HEK293 (cell line): ENCODE results near the gene DPM2.
A peak's percentile ranks its signal among the peaks of the same experiment; 100 is the strongest.

Experiments
- CTCF ChIA-PET: fragments of 350-600 bp; formaldehyde crosslinking; extraction: SDS; loops from one replicate; lab custom pipeline; 2021; ENCODE audit warnings: antibody characterized with exemption; lab: Yijun Ruan, JAX
- POLR2A ChIA-PET: fragments of 300-600 bp; formaldehyde crosslinking; extraction: SDS; loops from one replicate; lab custom pipeline; 2020; ENCODE audit warnings: antibody characterized with exemption, inconsistent platforms; lab: Yijun Ruan, JAX
- H3K27ac ChIP-seq: fragments of 200-500 bp; sonication (Bioruptor generic); 2 replicates; pipeline ENCODE4 v1.5.1; 2014; ENCODE audit warnings: low read depth, low read length, control low read depth, inconsistent platforms; ENCODE audit errors: extremely low read depth
- H3K36me3 ChIP-seq, 2 experiments: fragments of 200-500 bp in 1 of 2; sonication (Bioruptor generic) in 1 of 2; 1 replicate in 1 of 2; 2 replicates in 1 of 2; pipeline ENCODE4 v1.5.1; 2014 to 2017; ENCODE audit warnings: inconsistent platforms in 2 of 2, low read length in 2 of 2; ENCODE audit not compliant: control insufficient read depth in 2 of 2, insufficient read depth in 1 of 2
- H3K4me1 ChIP-seq: fragments of 200-500 bp; sonication (Bioruptor generic); 2 replicates; pipeline ENCODE4 v1.5.1; 2014; ENCODE audit warnings: mild to moderate bottlenecking, low read length, inconsistent platforms; ENCODE audit not compliant: control insufficient read depth, insufficient read depth
- H3K4me3 ChIP-seq: 2 replicates; pipeline ENCODE4 v1.5.1; 2011; ENCODE audit warnings: low read depth, mild to moderate bottlenecking, control low read depth, low read length, moderate library complexity
- H3K9me3 ChIP-seq: fragments of 200-500 bp; sonication (Bioruptor generic); 2 replicates; pipeline ENCODE4 v1.5.1; 2014; ENCODE audit warnings: low read depth, low read length, inconsistent platforms; ENCODE audit not compliant: control insufficient read depth, insufficient read depth
- EGR2 ChIP-seq: fragments of 450-650 bp; formaldehyde crosslinking; IDR thresholded peaks from 2 replicates; pipeline ENCODE4 v1.5.1; 2016; ENCODE audit warnings: low read depth, missing biosample characterization, missing genetic modification characterization
- GLIS2 ChIP-seq: fragments of 450-650 bp; formaldehyde crosslinking; IDR thresholded peaks from 2 replicates; pipeline ENCODE4 v1.5.1; 2016; ENCODE audit warnings: missing biosample characterization, missing genetic modification characterization
- KLF1 ChIP-seq: fragments of 450-650 bp; formaldehyde crosslinking; IDR thresholded peaks from 2 replicates; pipeline ENCODE4 v1.5.1; 2016; ENCODE audit warnings: missing biosample characterization, missing genetic modification characterization
- KLF8 ChIP-seq: fragments of 450-650 bp; formaldehyde crosslinking; IDR thresholded peaks from 2 replicates; pipeline ENCODE4 v1.5.1; 2016; ENCODE audit warnings: missing biosample characterization, missing genetic modification characterization
- KLF9 ChIP-seq: fragments of 450-650 bp; formaldehyde crosslinking; IDR thresholded peaks from 2 replicates; pipeline ENCODE4 v1.5.1; 2016; ENCODE audit warnings: missing biosample characterization, missing genetic modification characterization, low read depth
- SP2 ChIP-seq: fragments of 450-650 bp; formaldehyde crosslinking; IDR thresholded peaks from 2 replicates; pipeline ENCODE4 v1.5.1; 2016; ENCODE audit warnings: missing biosample characterization, missing genetic modification characterization
- SP3 ChIP-seq: fragments of 450-650 bp; formaldehyde crosslinking; IDR thresholded peaks from 2 replicates; pipeline ENCODE4 v1.5.1; 2016; ENCODE audit warnings: missing biosample characterization, missing genetic modification characterization
- TRIM28 ChIP-seq: IDR thresholded peaks from 2 replicates; pipeline ENCODE4 v1.6.1; 2011; ENCODE audit warnings: low read length, control low read depth, borderline replicate concordance
- YY2 ChIP-seq: fragments of 450-650 bp; formaldehyde crosslinking; IDR thresholded peaks from 2 replicates; pipeline ENCODE4 v1.5.1; 2016; ENCODE audit warnings: missing biosample characterization, missing genetic modification characterization
- ZBTB17 ChIP-seq: fragments of 450-650 bp; formaldehyde crosslinking; IDR thresholded peaks from 2 replicates; pipeline ENCODE4 v1.5.1; 2016; ENCODE audit warnings: missing biosample characterization, missing genetic modification characterization
- ZEB2 ChIP-seq: fragments of 450-650 bp; formaldehyde crosslinking; IDR thresholded peaks from 2 replicates; pipeline ENCODE4 v1.5.1; 2016; ENCODE audit warnings: missing biosample characterization, missing genetic modification characterization
- ZNF133 ChIP-seq: fragments of 450-650 bp; formaldehyde crosslinking; IDR thresholded peaks from 2 replicates; pipeline ENCODE4 v1.5.1; 2016; ENCODE audit warnings: missing biosample characterization, missing genetic modification characterization
- ZNF157 ChIP-seq: fragments of 450-650 bp; formaldehyde crosslinking; IDR thresholded peaks from 2 replicates; pipeline ENCODE4 v1.5.1; 2016; ENCODE audit warnings: missing biosample characterization, missing genetic modification characterization
- ZNF211 ChIP-seq: fragments of 450-650 bp; formaldehyde crosslinking; IDR thresholded peaks from 2 replicates; pipeline ENCODE4 v1.5.1; 2016; ENCODE audit warnings: low read depth, missing biosample characterization, missing genetic modification characterization
- ZNF280C ChIP-seq: fragments of 450-650 bp; formaldehyde crosslinking; IDR thresholded peaks from 2 replicates; pipeline ENCODE4 v1.5.1; 2016; ENCODE audit warnings: missing biosample characterization, missing genetic modification characterization
- ZNF324 ChIP-seq: fragments of 450-650 bp; formaldehyde crosslinking; IDR thresholded peaks from 2 replicates; pipeline ENCODE4 v1.5.1; 2016; ENCODE audit warnings: missing biosample characterization, missing genetic modification characterization
- ZNF433 ChIP-seq: fragments of 450-650 bp; formaldehyde crosslinking; IDR thresholded peaks from 2 replicates; pipeline ENCODE4 v1.5.1; 2016; ENCODE audit warnings: missing biosample characterization, missing genetic modification characterization, low read depth
- ZNF529 ChIP-seq: fragments of 450-650 bp; formaldehyde crosslinking; IDR thresholded peaks from 2 replicates; pipeline ENCODE4 v1.5.1; 2017; ENCODE audit warnings: missing genetic modification characterization, missing biosample characterization; ENCODE audit not compliant: insufficient replicate concordance
- ZNF549 ChIP-seq: fragments of 450-650 bp; IDR thresholded peaks from 2 replicates; pipeline ENCODE4 v1.5.1; 2018; ENCODE audit warnings: missing biosample characterization, missing genetic modification characterization, mild to moderate bottlenecking, inconsistent platforms, moderate library complexity
- ZNF654 ChIP-seq: fragments of 450-650 bp; formaldehyde crosslinking; IDR thresholded peaks from 2 replicates; pipeline ENCODE4 v1.5.1; 2016; ENCODE audit warnings: low read depth, missing biosample characterization, missing genetic modification characterization
- ZNF701 ChIP-seq: fragments of 450-650 bp; formaldehyde crosslinking; IDR thresholded peaks from 2 replicates; pipeline ENCODE4 v1.5.1; 2016; ENCODE audit warnings: missing biosample characterization, missing genetic modification characterization
- ZNF747 ChIP-seq: fragments of 450-650 bp; formaldehyde crosslinking; IDR thresholded peaks from 2 replicates; pipeline ENCODE4 v1.5.1; 2016; ENCODE audit warnings: missing biosample characterization, missing genetic modification characterization
- ZNF843 ChIP-seq: fragments of 450-650 bp; formaldehyde crosslinking; IDR thresholded peaks from 2 replicates; pipeline ENCODE4 v1.5.1; 2016; ENCODE audit warnings: missing biosample characterization, missing genetic modification characterization
- TF ChIP-seq, protein P1 (sequence below): fragments of 450-650 bp; formaldehyde crosslinking; IDR thresholded peaks from 2 replicates; pipeline ENCODE4 v1.5.1; 2016; ENCODE audit warnings: missing biosample characterization, missing genetic modification characterization
- TF ChIP-seq, protein P2 (sequence below): fragments of 450-650 bp; formaldehyde crosslinking; IDR thresholded peaks from 2 replicates; pipeline ENCODE4 v1.5.1; 2016; ENCODE audit warnings: missing biosample characterization, missing genetic modification characterization
- TF ChIP-seq, protein P3 (sequence below): fragments of 450-650 bp; formaldehyde crosslinking; IDR thresholded peaks from 2 replicates; pipeline ENCODE4 v1.5.1; 2016; ENCODE audit warnings: missing biosample characterization, missing genetic modification characterization
- TF ChIP-seq, protein P4 (sequence below): fragments of 450-650 bp; formaldehyde crosslinking; IDR thresholded peaks from 2 replicates; pipeline ENCODE4 v1.5.1; 2016; ENCODE audit warnings: missing biosample characterization, missing genetic modification characterization
- TF ChIP-seq, protein P5 (sequence below): fragments of 450-650 bp; formaldehyde crosslinking; IDR thresholded peaks from 2 replicates; pipeline ENCODE4 v1.5.1; 2017; ENCODE audit warnings: missing biosample characterization, missing genetic modification characterization

DPM2 gene

GRCh38 chr9:127943731-127944144 lies 6.1 kb upstream of the DPM2 start:
- Histone ChIP-seq H3K4me3 (no peak overlapping the region), H3K27ac (no peak overlapping the region), H3K9me3 (no peaks in the 10 kb centered on the region), H3K36me3 (peaks cover 0 to 35% of the 10 kb centered on the region in 2 experiments; a peak in 1 of 3 replicates), H3K4me1 (peaks cover 3% of the 10 kb centered on the region; the same call in 1 of the 2 replicates)
- ChIA-PET CTCF (interaction anchor here (0.6 to 8.1 kb wide), 49 partner anchors 10 to 1526 kb away, joined by 3 to 165 read pairs (median 5); partner anchors contain the start of genes EEIG1, NAIF1, PIP5KL1 and TOR2A), POLR2A (interaction anchor here (1.0 to 2.8 kb wide), 6 partner anchors 8 to 124 kb away, joined by 3 to 12 read pairs (median 4); partner anchors contain the start of genes EEIG1 and NAIF1)
- TF ChIP-seq ZNF133 (tag by site-specific recombination) (no peak), ZNF157 (tag by site-specific recombination) (no peak), ZNF654 (tag by site-specific recombination) (peak; percentile 77), YY2 (no peak), ZNF529 (tag by site-specific recombination) (no peak), ZNF843 (tag by site-specific recombination) (no peak), EGR2 (tag by site-specific recombination) (peak; percentile 49; the same call in 1 of the 2 replicates), ZNF747 (tag by site-specific recombination) (no peak), SP3 (peak; percentile 54), KLF8 (tag by site-specific recombination) (peak; percentile 33; the same call in 1 of the 2 replicates), SP2 (tag by site-specific recombination) (0 out of 2 replicates have a peak, but pooled peaks have one; percentile 25), ZNF324 (no peak), ZBTB17 (tag by site-specific recombination) (peak; percentile 54), KLF1 (tag by site-specific recombination) (peak; percentile 51), TRIM28 (peak; percentile 32; the same call in 1 of the 2 replicates), ZEB2 (tag by site-specific recombination) (0 out of 2 replicates have a peak, but pooled peaks have one; percentile 42), ZNF433 (no peak), ZNF211 (no peak), ZNF549 (tag by site-specific recombination) (no peak), ZNF280C (tag by site-specific recombination) (no peak), ZNF701 (tag by site-specific recombination) (no peak), GLIS2 (tag by site-specific recombination) (peak; percentile 66), KLF9 (tag by site-specific recombination) (peak; percentile 75)
- TF ChIP-seq, protein P1, sequence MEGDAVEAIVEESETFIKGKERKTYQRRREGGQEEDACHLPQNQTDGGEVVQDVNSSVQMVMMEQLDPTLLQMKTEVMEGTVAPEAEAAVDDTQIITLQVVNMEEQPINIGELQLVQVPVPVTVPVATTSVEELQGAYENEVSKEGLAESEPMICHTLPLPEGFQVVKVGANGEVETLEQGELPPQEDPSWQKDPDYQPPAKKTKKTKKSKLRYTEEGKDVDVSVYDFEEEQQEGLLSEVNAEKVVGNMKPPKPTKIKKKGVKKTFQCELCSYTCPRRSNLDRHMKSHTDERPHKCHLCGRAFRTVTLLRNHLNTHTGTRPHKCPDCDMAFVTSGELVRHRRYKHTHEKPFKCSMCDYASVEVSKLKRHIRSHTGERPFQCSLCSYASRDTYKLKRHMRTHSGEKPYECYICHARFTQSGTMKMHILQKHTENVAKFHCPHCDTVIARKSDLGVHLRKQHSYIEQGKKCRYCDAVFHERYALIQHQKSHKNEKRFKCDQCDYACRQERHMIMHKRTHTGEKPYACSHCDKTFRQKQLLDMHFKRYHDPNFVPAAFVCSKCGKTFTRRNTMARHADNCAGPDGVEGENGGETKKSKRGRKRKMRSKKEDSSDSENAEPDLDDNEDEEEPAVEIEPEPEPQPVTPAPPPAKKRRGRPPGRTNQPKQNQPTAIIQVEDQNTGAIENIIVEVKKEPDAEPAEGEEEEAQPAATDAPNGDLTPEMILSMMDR (tag by site-specific recombination) = peak; percentile 70; the same call in 1 of the 2 replicates
- TF ChIP-seq, protein P2, sequence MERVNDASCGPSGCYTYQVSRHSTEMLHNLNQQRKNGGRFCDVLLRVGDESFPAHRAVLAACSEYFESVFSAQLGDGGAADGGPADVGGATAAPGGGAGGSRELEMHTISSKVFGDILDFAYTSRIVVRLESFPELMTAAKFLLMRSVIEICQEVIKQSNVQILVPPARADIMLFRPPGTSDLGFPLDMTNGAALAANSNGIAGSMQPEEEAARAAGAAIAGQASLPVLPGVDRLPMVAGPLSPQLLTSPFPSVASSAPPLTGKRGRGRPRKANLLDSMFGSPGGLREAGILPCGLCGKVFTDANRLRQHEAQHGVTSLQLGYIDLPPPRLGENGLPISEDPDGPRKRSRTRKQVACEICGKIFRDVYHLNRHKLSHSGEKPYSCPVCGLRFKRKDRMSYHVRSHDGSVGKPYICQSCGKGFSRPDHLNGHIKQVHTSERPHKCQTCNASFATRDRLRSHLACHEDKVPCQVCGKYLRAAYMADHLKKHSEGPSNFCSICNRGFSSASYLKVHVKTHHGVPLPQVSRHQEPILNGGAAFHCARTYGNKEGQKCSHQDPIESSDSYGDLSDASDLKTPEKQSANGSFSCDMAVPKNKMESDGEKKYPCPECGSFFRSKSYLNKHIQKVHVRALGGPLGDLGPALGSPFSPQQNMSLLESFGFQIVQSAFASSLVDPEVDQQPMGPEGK (tag by site-specific recombination) = peak; percentile 77
- TF ChIP-seq, protein P3, sequence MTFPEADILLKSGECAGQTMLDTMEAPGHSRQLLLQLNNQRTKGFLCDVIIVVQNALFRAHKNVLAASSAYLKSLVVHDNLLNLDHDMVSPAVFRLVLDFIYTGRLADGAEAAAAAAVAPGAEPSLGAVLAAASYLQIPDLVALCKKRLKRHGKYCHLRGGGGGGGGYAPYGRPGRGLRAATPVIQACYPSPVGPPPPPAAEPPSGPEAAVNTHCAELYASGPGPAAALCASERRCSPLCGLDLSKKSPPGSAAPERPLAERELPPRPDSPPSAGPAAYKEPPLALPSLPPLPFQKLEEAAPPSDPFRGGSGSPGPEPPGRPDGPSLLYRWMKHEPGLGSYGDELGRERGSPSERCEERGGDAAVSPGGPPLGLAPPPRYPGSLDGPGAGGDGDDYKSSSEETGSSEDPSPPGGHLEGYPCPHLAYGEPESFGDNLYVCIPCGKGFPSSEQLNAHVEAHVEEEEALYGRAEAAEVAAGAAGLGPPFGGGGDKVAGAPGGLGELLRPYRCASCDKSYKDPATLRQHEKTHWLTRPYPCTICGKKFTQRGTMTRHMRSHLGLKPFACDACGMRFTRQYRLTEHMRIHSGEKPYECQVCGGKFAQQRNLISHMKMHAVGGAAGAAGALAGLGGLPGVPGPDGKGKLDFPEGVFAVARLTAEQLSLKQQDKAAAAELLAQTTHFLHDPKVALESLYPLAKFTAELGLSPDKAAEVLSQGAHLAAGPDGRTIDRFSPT (tag by site-specific recombination) = no peak
- TF ChIP-seq, protein P4, sequence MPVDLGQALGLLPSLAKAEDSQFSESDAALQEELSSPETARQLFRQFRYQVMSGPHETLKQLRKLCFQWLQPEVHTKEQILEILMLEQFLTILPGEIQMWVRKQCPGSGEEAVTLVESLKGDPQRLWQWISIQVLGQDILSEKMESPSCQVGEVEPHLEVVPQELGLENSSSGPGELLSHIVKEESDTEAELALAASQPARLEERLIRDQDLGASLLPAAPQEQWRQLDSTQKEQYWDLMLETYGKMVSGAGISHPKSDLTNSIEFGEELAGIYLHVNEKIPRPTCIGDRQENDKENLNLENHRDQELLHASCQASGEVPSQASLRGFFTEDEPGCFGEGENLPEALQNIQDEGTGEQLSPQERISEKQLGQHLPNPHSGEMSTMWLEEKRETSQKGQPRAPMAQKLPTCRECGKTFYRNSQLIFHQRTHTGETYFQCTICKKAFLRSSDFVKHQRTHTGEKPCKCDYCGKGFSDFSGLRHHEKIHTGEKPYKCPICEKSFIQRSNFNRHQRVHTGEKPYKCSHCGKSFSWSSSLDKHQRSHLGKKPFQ (tag by site-specific recombination) = no peak
- TF ChIP-seq, protein P5, sequence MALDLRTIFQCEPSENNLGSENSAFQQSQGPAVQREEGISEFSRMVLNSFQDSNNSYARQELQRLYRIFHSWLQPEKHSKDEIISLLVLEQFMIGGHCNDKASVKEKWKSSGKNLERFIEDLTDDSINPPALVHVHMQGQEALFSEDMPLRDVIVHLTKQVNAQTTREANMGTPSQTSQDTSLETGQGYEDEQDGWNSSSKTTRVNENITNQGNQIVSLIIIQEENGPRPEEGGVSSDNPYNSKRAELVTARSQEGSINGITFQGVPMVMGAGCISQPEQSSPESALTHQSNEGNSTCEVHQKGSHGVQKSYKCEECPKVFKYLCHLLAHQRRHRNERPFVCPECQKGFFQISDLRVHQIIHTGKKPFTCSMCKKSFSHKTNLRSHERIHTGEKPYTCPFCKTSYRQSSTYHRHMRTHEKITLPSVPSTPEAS = no peak
